22Rv1 (cell line): ENCODE data around the gene NCS1.

ENCODE experiments used
- CTCF ChIP-seq: fragments of 450-650 bp; IDR thresholded peaks from 2 replicates; pipeline ENCODE4 v1.5.1; 2017; ENCODE audit warnings: mild to moderate bottlenecking
- ZFX ChIP-seq: fragments of 450-650 bp; IDR thresholded peaks from 2 replicates; pipeline ENCODE4 v1.6.1; 2017; ENCODE audit warnings: antibody characterized with exemption, borderline replicate concordance

GRCh38 chr9:130197888-130198287 lies 25.7 kb downstream of the NCS1 start:
- TF ChIP-seq CTCF (no peak), ZFX (no peak)
